ENCODE data around the gene EXOC2. TPM values are rescaled to one million over a fixed set of nuclear protein-coding genes. Genes with fewer than 3 reads are reported as not detected.

EXOC2 gene
- total and polyA plus RNA-seq, 2 donors (not counting 1 experiment from before 2014, with no cell fraction given): 12.2 to 45.0 TPM

- Histone ChIP-seq H3K4me2 (replicated peaks; ENCODE audit: low read depth, low read length, poor library complexity, severe bottlenecking) (no peak overlapping the region), H3K4me1 (ENCODE audit: control insufficient read depth in 2 of 2, insufficient read depth in 2 of 2, low read length in 2 of 2) (peaks cover 0 to 2% of the 10 kb centered on the region in 2 donors), H3K79me2 (ENCODE audit: control insufficient read depth, insufficient read depth, low read length) (no peaks in the 10 kb centered on the region), H3K9me3 (ENCODE audit: control extremely low read depth in 1 of 3, control insufficient read depth in 2 of 3, insufficient read depth in 1 of 3, low read length in 2 of 3) (no peaks in the 10 kb centered on the region), H3K9ac (ENCODE audit: low read length) (no peak overlapping the region), H4K20me1 (ENCODE audit: control insufficient read depth, insufficient read depth, low read length, poor library complexity, severe bottlenecking) (no peaks in the 10 kb centered on the region), H2AFZ (ENCODE audit: insufficient read depth, low read depth, low read length, poor library complexity, severe bottlenecking) (no peak overlapping the region), H3K27me3 (replicated peaks in 1 of 4; ENCODE audit: control extremely low read depth in 1 of 4, control insufficient read depth in 3 of 4, insufficient read depth in 4 of 4, low read length in 3 of 4) (no peaks in the 10 kb centered on the region), H3K4me3 (ENCODE audit: control extremely low read depth in 1 of 5, extremely low read depth in 1 of 5, insufficient read depth in 1 of 5, low read depth in 2 of 5, low read length in 4 of 5) (no peak overlapping the region), H3K36me3 (replicated peaks in 1 of 2; ENCODE audit: control extremely low read depth in 1 of 2, control insufficient read depth in 1 of 2, extremely low read depth in 1 of 2, insufficient read depth in 2 of 2, low read length in 1 of 2) (no peaks in the 10 kb centered on the region), H3K27ac (ENCODE audit: low read length in 2 of 2) (no peak overlapping the region)
- DNase-seq: no peak
- 98% methylated on average over 11 of the region's 11 CpGs for WGBS (ENCODE audit: insufficient coverage)
- H3K27me3 Mint-ChIP-seq: peaks cover 8% of the 10 kb centered on the region
- intact Hi-C loops (cut with micrococcal nuclease): no loop called here
- H3K27ac Mint-ChIP-seq: no peak overlapping the region
- no peaks in the 10 kb centered on the region for H3K9me3 Mint-ChIP-seq (ENCODE audit: insufficient read depth)
- ChIA-PET CTCF (no interaction called here), POLR2A (no interaction called here)
- TF ChIP-seq CTCF (IDR thresholded peaks at IDR 0.05) (no peak), EZH2 (IDR thresholded peaks at IDR 0.05; ENCODE audit: borderline replicate concordance, insufficient read depth, low read depth, low read length, poor library complexity, severe bottlenecking) (no peak)
- H3K4me3 Mint-ChIP-seq: no peak overlapping the region
- ATAC-seq (ENCODE audit: low read depth): no peak
- peaks cover 2% of the 10 kb centered on the region for H3K4me1 Mint-ChIP-seq
Measured at GRCh38 chr6:717135-717534, 24.2 kb upstream of the EXOC2 start.

GRCh38 chr6:715709-716491 lies 23.0 kb upstream of the EXOC2 start:
- no peak for TF ChIP-seq EZH2 (IDR thresholded peaks at IDR 0.05; ENCODE audit: borderline replicate concordance, insufficient read depth, low read depth, low read length, poor library complexity, severe bottlenecking)
- no peak for TF ChIP-seq CTCF (IDR thresholded peaks at IDR 0.05)
- ChIA-PET CTCF (interaction anchor here (1.1 kb wide), 1 partner anchor 123 kb away, joined by 3 read pairs; no protein-coding TSS in a partner anchor), POLR2A (no interaction called here)
- no peak for DNase-seq
- Mint-ChIP-seq H3K4me1 (peaks cover 9% of the 10 kb centered on the region), H3K27ac (no peak overlapping the region), H3K9me3 (ENCODE audit: insufficient read depth) (no peaks in the 10 kb centered on the region), H3K4me3 (no peak overlapping the region), H3K27me3 (peaks cover 8% of the 10 kb centered on the region)
- no peak overlapping the region for H2AFZ ChIP-seq (ENCODE audit: insufficient read depth, low read depth, low read length, poor library complexity, severe bottlenecking)
- H3K27ac ChIP-seq (ENCODE audit: low read length in 2 of 2): no peak overlapping the region
- intact Hi-C loops (cut with micrococcal nuclease): no loop called here
- WGBS (ENCODE audit: insufficient coverage): 94% methylated on average over 9 of the region's 13 CpGs
- no peaks in the 10 kb centered on the region for H4K20me1 ChIP-seq (ENCODE audit: control insufficient read depth, insufficient read depth, low read length, poor library complexity, severe bottlenecking)
- no peak overlapping the region for H3K4me2 ChIP-seq (replicated peaks; ENCODE audit: low read depth, low read length, poor library complexity, severe bottlenecking)
- H3K4me1 ChIP-seq (ENCODE audit: control insufficient read depth in 2 of 2, insufficient read depth in 2 of 2, low read length in 2 of 2): peaks cover 6 to 7% of the 10 kb centered on the region in 2 donors
- no peak for ATAC-seq (ENCODE audit: low read depth)
- no peaks in the 10 kb centered on the region for H3K27me3 ChIP-seq (replicated peaks in 1 of 4; ENCODE audit: control extremely low read depth in 1 of 4, control insufficient read depth in 3 of 4, insufficient read depth in 4 of 4, low read length in 3 of 4)
- no peak overlapping the region for H3K9ac ChIP-seq (ENCODE audit: low read length)
- H3K4me3 ChIP-seq (ENCODE audit: control extremely low read depth in 1 of 5, extremely low read depth in 1 of 5, insufficient read depth in 1 of 5, low read depth in 2 of 5, low read length in 4 of 5): no peak overlapping the region
- no peaks in the 10 kb centered on the region for H3K79me2 ChIP-seq (ENCODE audit: control insufficient read depth, insufficient read depth, low read length)
- no peaks in the 10 kb centered on the region for H3K9me3 ChIP-seq (ENCODE audit: control extremely low read depth in 1 of 3, control insufficient read depth in 2 of 3, insufficient read depth in 1 of 3, low read length in 2 of 3)
- no peaks in the 10 kb centered on the region for H3K36me3 ChIP-seq (replicated peaks in 1 of 2; ENCODE audit: control extremely low read depth in 1 of 2, control insufficient read depth in 1 of 2, extremely low read depth in 1 of 2, insufficient read depth in 2 of 2, low read length in 1 of 2)

All from B cell (primary cell).